ENCODE data around the gene SRSF6. TPM values are rescaled to one million over a fixed set of nuclear protein-coding genes. Genes with fewer than 3 reads are reported as not detected.
A peak's percentile ranks its signal among the peaks of the same experiment; 100 is the strongest.

The SRSF6 gene
- total RNA-seq, 1 donor from 2014 or later = 150 TPM

DNA sequence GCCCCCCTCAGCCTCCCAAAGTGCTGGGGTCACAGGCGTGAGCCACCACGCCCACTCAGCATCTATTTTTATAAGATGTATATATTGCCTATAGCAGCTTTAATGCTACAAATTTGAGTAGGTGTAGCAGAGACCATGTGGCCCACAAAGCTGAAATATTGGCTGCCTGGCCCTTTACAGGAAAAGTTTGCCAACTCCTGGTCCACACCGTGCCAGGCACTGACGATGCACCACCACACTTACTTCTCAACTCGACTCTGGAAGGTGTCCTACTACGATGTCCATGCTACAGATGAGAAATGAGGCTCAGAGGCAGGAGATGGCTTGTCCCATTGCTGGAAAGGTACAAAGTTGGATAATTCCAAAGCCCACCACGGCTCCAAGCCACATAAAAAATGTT, 17.2 kb upstream of the SRSF6 start:
- Histone ChIP-seq H3K4me2 (ENCODE audit: low read length) (no peak overlapping the region), H2AFZ (ENCODE audit: low read depth, low read length) (no peak overlapping the region), H3K36me3 (ENCODE audit: insufficient read depth, low read length) (no peaks in the 10 kb centered on the region), H4K20me1 (ENCODE audit: insufficient read depth, low read length) (no peaks in the 10 kb centered on the region), H3K27ac (ENCODE audit: low read depth, low read length) (no peak overlapping the region), H3K9me3 (ENCODE audit: insufficient read depth, low read depth, low read length) (no peaks in the 10 kb centered on the region), H3K79me2 (ENCODE audit: insufficient read depth, low read length) (no peaks in the 10 kb centered on the region), H3K9ac (ENCODE audit: low read length) (no peak overlapping the region), H3K27me3 (ENCODE audit: insufficient read depth, low read length) (peaks cover 2% of the 10 kb centered on the region), H3K4me1 (ENCODE audit: insufficient read depth, low read length) (no peaks in the 10 kb centered on the region), H3K4me3 (ENCODE audit: insufficient read depth, low read depth, low read length) (no peak overlapping the region)
- no peak for TF ChIP-seq EZH2 (IDR thresholded peaks at IDR 0.05; ENCODE audit: insufficient read depth, low read length)
- TF ChIP-seq, protein P1, sequence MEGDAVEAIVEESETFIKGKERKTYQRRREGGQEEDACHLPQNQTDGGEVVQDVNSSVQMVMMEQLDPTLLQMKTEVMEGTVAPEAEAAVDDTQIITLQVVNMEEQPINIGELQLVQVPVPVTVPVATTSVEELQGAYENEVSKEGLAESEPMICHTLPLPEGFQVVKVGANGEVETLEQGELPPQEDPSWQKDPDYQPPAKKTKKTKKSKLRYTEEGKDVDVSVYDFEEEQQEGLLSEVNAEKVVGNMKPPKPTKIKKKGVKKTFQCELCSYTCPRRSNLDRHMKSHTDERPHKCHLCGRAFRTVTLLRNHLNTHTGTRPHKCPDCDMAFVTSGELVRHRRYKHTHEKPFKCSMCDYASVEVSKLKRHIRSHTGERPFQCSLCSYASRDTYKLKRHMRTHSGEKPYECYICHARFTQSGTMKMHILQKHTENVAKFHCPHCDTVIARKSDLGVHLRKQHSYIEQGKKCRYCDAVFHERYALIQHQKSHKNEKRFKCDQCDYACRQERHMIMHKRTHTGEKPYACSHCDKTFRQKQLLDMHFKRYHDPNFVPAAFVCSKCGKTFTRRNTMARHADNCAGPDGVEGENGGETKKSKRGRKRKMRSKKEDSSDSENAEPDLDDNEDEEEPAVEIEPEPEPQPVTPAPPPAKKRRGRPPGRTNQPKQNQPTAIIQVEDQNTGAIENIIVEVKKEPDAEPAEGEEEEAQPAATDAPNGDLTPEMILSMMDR (IDR thresholded peaks at IDR 0.05; ENCODE audit: insufficient read depth, low read depth, low read length) = no peak
- Mint-ChIP-seq H3K4me1 (ENCODE audit: low read depth, unreplicated experiment) (no peaks in the 10 kb centered on the region), H3K27ac (ENCODE audit: unreplicated experiment) (no peak overlapping the region), H3K36me3 (ENCODE audit: low read depth, unreplicated experiment) (no peaks in the 10 kb centered on the region), H3K27me3 (ENCODE audit: low read depth, unreplicated experiment) (peaks cover 11% of the 10 kb centered on the region), H3K9me3 (ENCODE audit: unreplicated experiment) (peaks cover 2% of the 10 kb centered on the region), H3K4me3 (ENCODE audit: unreplicated experiment) (no peak overlapping the region)
- FAIRE-seq (no peak), DNase-seq (ENCODE audit: low read depth) (no peak)

DNA sequence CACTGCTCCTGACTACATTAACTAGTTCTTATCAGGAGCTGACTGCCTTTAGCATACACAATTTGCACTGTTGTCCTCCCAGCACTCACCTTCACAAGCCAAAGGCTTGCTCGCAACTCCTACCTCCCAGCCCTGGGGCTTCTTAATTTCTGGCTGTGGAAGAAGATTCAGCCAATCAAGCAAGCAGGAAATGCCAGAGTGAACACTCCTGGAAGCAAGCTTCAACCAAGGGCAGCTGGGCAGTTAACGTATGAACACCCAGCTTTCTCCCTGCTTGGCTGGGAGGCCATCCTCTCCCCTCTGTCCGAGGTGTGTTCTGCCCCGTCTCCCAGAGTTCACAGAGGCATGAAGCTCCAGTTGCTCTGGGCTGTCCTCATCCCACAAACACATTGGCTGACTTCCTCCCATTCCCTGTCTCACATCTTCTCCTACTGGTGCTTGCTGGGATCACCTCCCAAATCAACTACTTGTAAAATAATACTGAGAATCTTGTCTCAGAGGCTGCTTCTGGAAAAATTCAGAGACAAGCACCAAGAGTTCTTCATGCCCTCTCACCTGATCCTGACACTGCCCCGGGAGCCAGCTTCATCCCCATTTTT, 15.3 kb upstream of the SRSF6 start:
- H3K4me3 Mint-ChIP-seq (ENCODE audit: unreplicated experiment) = no peak overlapping the region

DNA sequence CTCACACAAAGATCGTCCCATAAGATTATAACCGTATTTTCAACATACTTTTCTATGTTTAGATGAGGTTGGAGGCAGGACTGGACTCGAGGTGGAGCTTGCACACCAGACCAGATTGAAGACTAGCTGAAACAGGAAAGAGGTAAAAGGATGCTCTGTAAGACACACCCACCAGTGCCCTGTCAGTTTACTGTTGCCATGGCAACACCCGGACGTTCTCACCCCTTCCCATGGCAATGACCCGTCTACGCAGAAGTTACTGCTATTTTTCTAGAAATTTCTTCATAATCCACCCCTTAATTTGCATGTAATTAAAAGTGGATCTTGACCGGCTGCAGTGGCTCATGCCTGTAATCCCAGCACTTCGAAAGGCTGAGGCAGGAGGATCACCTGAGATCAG, 13.6 kb upstream of the SRSF6 start:
- no peaks in the 10 kb centered on the region for H3K9me3 Mint-ChIP-seq (ENCODE audit: unreplicated experiment)
- no peak overlapping the region for H3K4me2 ChIP-seq (ENCODE audit: low read length)
- FAIRE-seq = no peak

More for the DNA sequence above, 15.3 kb upstream of the SRSF6 start:
- no peaks in the 10 kb centered on the region for H3K79me2 ChIP-seq (ENCODE audit: insufficient read depth, low read length)
- H4K20me1 ChIP-seq (ENCODE audit: insufficient read depth, low read length) = no peaks in the 10 kb centered on the region
- no peaks in the 10 kb centered on the region for H3K36me3 ChIP-seq (ENCODE audit: insufficient read depth, low read length)
- peaks cover 2% of the 10 kb centered on the region for H3K27me3 ChIP-seq (ENCODE audit: insufficient read depth, low read length)
- DNase-seq (ENCODE audit: low read depth) = no peak
- no peak overlapping the region for H3K4me2 ChIP-seq (ENCODE audit: low read length)
- no peak overlapping the region for H3K27ac Mint-ChIP-seq (ENCODE audit: unreplicated experiment)
- no peak for FAIRE-seq
- peaks cover 7% of the 10 kb centered on the region for H3K27me3 Mint-ChIP-seq (ENCODE audit: low read depth, unreplicated experiment)
- no peaks in the 10 kb centered on the region for H3K9me3 ChIP-seq (ENCODE audit: insufficient read depth, low read depth, low read length)
- peaks cover 2% of the 10 kb centered on the region for H3K9me3 Mint-ChIP-seq (ENCODE audit: unreplicated experiment)
- H3K4me3 ChIP-seq (ENCODE audit: insufficient read depth, low read depth, low read length) = no peak overlapping the region
- TF ChIP-seq EZH2 (IDR thresholded peaks at IDR 0.05; ENCODE audit: insufficient read depth, low read length) = no peak
- TF ChIP-seq, protein P1 (IDR thresholded peaks at IDR 0.05; ENCODE audit: insufficient read depth, low read depth, low read length) = no peak
- H3K9ac ChIP-seq (ENCODE audit: low read length) = no peak overlapping the region
- no peaks in the 10 kb centered on the region for H3K4me1 ChIP-seq (ENCODE audit: insufficient read depth, low read length)
- no peaks in the 10 kb centered on the region for H3K36me3 Mint-ChIP-seq (ENCODE audit: low read depth, unreplicated experiment)
- H2AFZ ChIP-seq (ENCODE audit: low read depth, low read length) = peak overlapping the region; percentile 26
- H3K4me1 Mint-ChIP-seq (ENCODE audit: low read depth, unreplicated experiment) = no peaks in the 10 kb centered on the region
- no peak overlapping the region for H3K27ac ChIP-seq (ENCODE audit: low read depth, low read length)

More for the DNA sequence above, 13.6 kb upstream of the SRSF6 start:
- H3K27me3 Mint-ChIP-seq (ENCODE audit: low read depth, unreplicated experiment) = peaks cover 22% of the 10 kb centered on the region
- DNase-seq (ENCODE audit: low read depth) = no peak
- H3K79me2 ChIP-seq (ENCODE audit: insufficient read depth, low read length) = no peaks in the 10 kb centered on the region
- H3K9me3 ChIP-seq (ENCODE audit: insufficient read depth, low read depth, low read length) = no peaks in the 10 kb centered on the region
- H3K4me3 ChIP-seq (ENCODE audit: insufficient read depth, low read depth, low read length) = no peak overlapping the region
- H3K27ac Mint-ChIP-seq (ENCODE audit: unreplicated experiment) = no peak overlapping the region
- H3K36me3 ChIP-seq (ENCODE audit: insufficient read depth, low read length) = no peaks in the 10 kb centered on the region
- H3K4me1 ChIP-seq (ENCODE audit: insufficient read depth, low read length) = no peaks in the 10 kb centered on the region
- no peak overlapping the region for H3K4me3 Mint-ChIP-seq (ENCODE audit: unreplicated experiment)
- no peaks in the 10 kb centered on the region for H3K4me1 Mint-ChIP-seq (ENCODE audit: low read depth, unreplicated experiment)
- H4K20me1 ChIP-seq (ENCODE audit: insufficient read depth, low read length) = no peaks in the 10 kb centered on the region
- no peak overlapping the region for H3K9ac ChIP-seq (ENCODE audit: low read length)
- H3K36me3 Mint-ChIP-seq (ENCODE audit: low read depth, unreplicated experiment) = no peaks in the 10 kb centered on the region
- H3K27ac ChIP-seq (ENCODE audit: low read depth, low read length) = no peak overlapping the region
- H2AFZ ChIP-seq (ENCODE audit: low read depth, low read length) = no peak overlapping the region
- H3K27me3 ChIP-seq (ENCODE audit: insufficient read depth, low read length) = peaks cover 2% of the 10 kb centered on the region
- TF ChIP-seq EZH2 (IDR thresholded peaks at IDR 0.05; ENCODE audit: insufficient read depth, low read length) = no peak
- TF ChIP-seq, protein P1 (IDR thresholded peaks at IDR 0.05; ENCODE audit: insufficient read depth, low read depth, low read length) = no peak
